Uterus (tissue), 2 donors: ENCODE data around the gene PRIMPOL.

Experiments used
- POLR2A ChIP-seq, 2 donors: fragments of 450-650 bp; IDR thresholded peaks; one replicate each; pipeline ENCODE4 v1.6.1; 2016; ENCODE audit warnings: antibody characterized with exemption in 2 of 2, mild to moderate bottlenecking in 1 of 2, moderate library complexity in 1 of 2
- TF ChIP-seq, protein P1 (sequence below), 4 experiments: fragments of 200-600 bp in 2 of 4; fragments of 450-650 bp in 2 of 4; sonication (generic) in 2 of 4; IDR thresholded peaks; one replicate each; pipeline ENCODE4 v1.5.1; 2016 to 2019; ENCODE audit warnings: antibody characterized with exemption in 4 of 4, mild to moderate bottlenecking in 2 of 4, moderate library complexity in 1 of 4

DNA sequence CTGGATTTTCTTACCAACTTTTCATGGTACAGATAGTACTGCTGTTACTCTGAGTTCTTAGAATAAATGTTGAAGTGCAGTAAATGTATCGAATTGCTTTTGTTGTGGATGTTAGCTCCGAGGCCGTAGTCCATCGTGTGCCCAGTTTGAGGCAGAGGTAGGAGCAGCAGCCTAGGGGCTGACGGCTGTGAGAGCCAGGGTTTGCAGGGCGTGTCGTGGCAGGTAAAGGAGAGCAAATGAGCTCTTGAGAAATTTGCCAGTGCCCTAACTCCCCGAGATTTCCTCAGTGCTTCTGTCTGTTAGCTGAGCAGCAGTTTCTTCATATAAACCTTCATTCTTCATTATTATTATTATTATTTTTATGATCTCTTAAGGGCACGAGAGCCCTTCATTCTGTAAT is 21.6 kb downstream of the PRIMPOL start:
- TF ChIP-seq, protein P1, sequence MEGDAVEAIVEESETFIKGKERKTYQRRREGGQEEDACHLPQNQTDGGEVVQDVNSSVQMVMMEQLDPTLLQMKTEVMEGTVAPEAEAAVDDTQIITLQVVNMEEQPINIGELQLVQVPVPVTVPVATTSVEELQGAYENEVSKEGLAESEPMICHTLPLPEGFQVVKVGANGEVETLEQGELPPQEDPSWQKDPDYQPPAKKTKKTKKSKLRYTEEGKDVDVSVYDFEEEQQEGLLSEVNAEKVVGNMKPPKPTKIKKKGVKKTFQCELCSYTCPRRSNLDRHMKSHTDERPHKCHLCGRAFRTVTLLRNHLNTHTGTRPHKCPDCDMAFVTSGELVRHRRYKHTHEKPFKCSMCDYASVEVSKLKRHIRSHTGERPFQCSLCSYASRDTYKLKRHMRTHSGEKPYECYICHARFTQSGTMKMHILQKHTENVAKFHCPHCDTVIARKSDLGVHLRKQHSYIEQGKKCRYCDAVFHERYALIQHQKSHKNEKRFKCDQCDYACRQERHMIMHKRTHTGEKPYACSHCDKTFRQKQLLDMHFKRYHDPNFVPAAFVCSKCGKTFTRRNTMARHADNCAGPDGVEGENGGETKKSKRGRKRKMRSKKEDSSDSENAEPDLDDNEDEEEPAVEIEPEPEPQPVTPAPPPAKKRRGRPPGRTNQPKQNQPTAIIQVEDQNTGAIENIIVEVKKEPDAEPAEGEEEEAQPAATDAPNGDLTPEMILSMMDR (IDR thresholded peaks at IDR 0.05): no peak
- TF ChIP-seq POLR2A (IDR thresholded peaks at IDR 0.05): no peak
